ENCODE measurements around the gene SPATA32.
A peak's percentile ranks its signal among the peaks of the same experiment; 100 is the strongest.

DNA sequence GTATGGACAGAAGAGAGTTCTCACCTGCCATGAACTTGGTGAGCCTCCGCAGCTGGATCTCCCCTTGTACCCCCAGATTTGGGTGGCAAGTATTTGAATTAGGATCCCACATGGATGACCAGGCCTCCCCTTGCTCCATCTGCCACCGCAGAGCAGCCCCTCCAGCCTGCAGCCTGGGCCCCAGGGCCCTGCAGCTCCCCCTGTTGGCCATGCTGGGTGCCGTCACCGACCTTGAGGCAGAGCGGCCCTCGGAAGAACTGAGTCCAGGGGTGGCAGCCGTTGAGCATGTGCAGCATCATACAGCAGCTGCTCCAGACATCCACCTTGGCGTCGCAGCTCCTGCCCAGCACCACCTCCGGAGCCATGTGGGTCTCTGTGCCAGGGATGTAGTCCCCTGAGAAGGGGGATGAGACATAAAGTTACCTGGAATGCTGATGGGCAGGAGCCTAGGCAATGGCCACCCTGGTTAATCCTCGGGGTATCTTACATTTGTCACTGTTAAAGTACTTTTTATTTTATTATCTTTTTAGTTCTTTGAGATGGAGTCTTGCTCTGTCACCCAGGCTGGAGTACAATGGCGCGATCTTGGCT, 9.0 kb upstream of the SPATA32 start:
- TF ChIP-seq, protein P1, sequence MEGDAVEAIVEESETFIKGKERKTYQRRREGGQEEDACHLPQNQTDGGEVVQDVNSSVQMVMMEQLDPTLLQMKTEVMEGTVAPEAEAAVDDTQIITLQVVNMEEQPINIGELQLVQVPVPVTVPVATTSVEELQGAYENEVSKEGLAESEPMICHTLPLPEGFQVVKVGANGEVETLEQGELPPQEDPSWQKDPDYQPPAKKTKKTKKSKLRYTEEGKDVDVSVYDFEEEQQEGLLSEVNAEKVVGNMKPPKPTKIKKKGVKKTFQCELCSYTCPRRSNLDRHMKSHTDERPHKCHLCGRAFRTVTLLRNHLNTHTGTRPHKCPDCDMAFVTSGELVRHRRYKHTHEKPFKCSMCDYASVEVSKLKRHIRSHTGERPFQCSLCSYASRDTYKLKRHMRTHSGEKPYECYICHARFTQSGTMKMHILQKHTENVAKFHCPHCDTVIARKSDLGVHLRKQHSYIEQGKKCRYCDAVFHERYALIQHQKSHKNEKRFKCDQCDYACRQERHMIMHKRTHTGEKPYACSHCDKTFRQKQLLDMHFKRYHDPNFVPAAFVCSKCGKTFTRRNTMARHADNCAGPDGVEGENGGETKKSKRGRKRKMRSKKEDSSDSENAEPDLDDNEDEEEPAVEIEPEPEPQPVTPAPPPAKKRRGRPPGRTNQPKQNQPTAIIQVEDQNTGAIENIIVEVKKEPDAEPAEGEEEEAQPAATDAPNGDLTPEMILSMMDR (IDR thresholded peaks at IDR 0.05): peak; percentile 18 to 60 (median 46)
- TF ChIP-seq POLR2A (IDR thresholded peaks at IDR 0.05): no peak
